GM23248 (cell line): ENCODE data around the gene EIF3B. TPM values are rescaled to one million over a fixed set of nuclear protein-coding genes. Genes with fewer than 3 reads are reported as not detected.
A peak's percentile ranks its signal among the peaks of the same experiment; 100 is the strongest.

Experiments
- DNase-seq: peaks from one replicate; pipeline ENCODE4 v3.0.0-alpha.2; 2015
- H2AFZ ChIP-seq: fragments of 200-600 bp; sonication (generic); 2 replicates; pipeline ENCODE4 v1.6.1; 2016; ENCODE audit warnings: antibody characterized with exemption
- H3F3A ChIP-seq: fragments of 200-600 bp; sonication (generic); 2 replicates; pipeline ENCODE4 v1.6.1; 2016; ENCODE audit warnings: mild to moderate bottlenecking, antibody characterized with exemption, mixed run types; ENCODE audit not compliant: insufficient read depth
- H3K27ac ChIP-seq: fragments of 200-600 bp; sonication (generic); 2 replicates; pipeline ENCODE4 v1.5.1; 2016; ENCODE audit warnings: mild to moderate bottlenecking
- H3K27me3 ChIP-seq: fragments of 200-600 bp; sonication (generic); replicated peaks from 2 replicates; pipeline ENCODE4 v1.6.1; 2016; ENCODE audit warnings: mild to moderate bottlenecking; ENCODE audit not compliant: insufficient read depth
- H3K36me3 ChIP-seq: fragments of 200-600 bp; sonication (generic); 2 replicates; pipeline ENCODE4 v1.6.1; 2016; ENCODE audit warnings: low read depth, mild to moderate bottlenecking
- H3K4me1 ChIP-seq: fragments of 200-600 bp; sonication (generic); 2 replicates; pipeline ENCODE4 v1.6.1; 2016; ENCODE audit warnings: mild to moderate bottlenecking; ENCODE audit not compliant: insufficient read depth
- H3K4me2 ChIP-seq: fragments of 200-600 bp; sonication (generic); one replicate; pipeline ENCODE4 v1.6.1; 2016; ENCODE audit warnings: mild to moderate bottlenecking; ENCODE audit not compliant: unreplicated experiment
- H3K4me3 ChIP-seq: fragments of 200-600 bp; sonication (generic); 2 replicates; pipeline ENCODE4 v1.5.1; 2016; ENCODE audit warnings: mild to moderate bottlenecking
- H3K79me2 ChIP-seq: fragments of 200-600 bp; sonication (generic); 2 replicates; pipeline ENCODE4 v1.6.1; 2016; ENCODE audit warnings: mild to moderate bottlenecking; ENCODE audit not compliant: insufficient read depth
- H3K9ac ChIP-seq: fragments of 200-600 bp; sonication (generic); 2 replicates; pipeline ENCODE4 v1.6.1; 2016; ENCODE audit warnings: mild to moderate bottlenecking
- H3K9me2 ChIP-seq: fragments of 200-600 bp; sonication (generic); 2 replicates; pipeline ENCODE4 v1.6.1; 2016; ENCODE audit warnings: mixed run types, mild to moderate bottlenecking, moderate library complexity; ENCODE audit not compliant: insufficient read depth
- H3K9me3 ChIP-seq: fragments of 200-600 bp; sonication (generic); one replicate; pipeline ENCODE4 v1.6.1; 2017; ENCODE audit warnings: low read depth
- H4K20me1 ChIP-seq: fragments of 200-600 bp; sonication (generic); 2 replicates; pipeline ENCODE4 v1.6.0; 2016; ENCODE audit not compliant: insufficient read depth
- EZH2 ChIP-seq: fragments of 200-600 bp; sonication (generic); IDR thresholded peaks from 2 replicates; pipeline ENCODE4 v1.6.1; 2018; ENCODE audit warnings: antibody characterized with exemption, mild to moderate bottlenecking; ENCODE audit not compliant: insufficient read depth, poor library complexity, severe bottlenecking
- EZH2phosphoT487 ChIP-seq: fragments of 200-600 bp; sonication (generic); IDR thresholded peaks from 2 replicates; pipeline ENCODE4 v1.6.1; 2018; ENCODE audit warnings: antibody characterized with exemption, moderate library complexity, mild to moderate bottlenecking, low read depth; ENCODE audit not compliant: insufficient read depth
- WGBS, 2 experiments: methylation state at CpG; one replicate each; pipeline ENCODE4 v1.1.6; 2015 to 2017; ENCODE audit warnings: low lambda C conversion rate in 2 of 2, low coverage in 1 of 2; ENCODE audit errors: missing lambda C conversion rate in 2 of 2; 5-methylcytosine and 5-hydroxymethylcytosine counted together
- in situ Hi-C: fragments of 300-500 bp; cut with MboI; formaldehyde crosslinking; loops from 2 replicates; pipeline ENCODE4 v1.15.0; 2020
- polyA plus RNA-seq: library from polyadenylated mRNA; unstranded; fragments of >200 nt; fragmentation: Nextera tagmentation; extraction: Ambion mirVana; gene quantifications from 2 replicates; pipeline ENCODE4 v1.2.1, GENCODE V29; 2016
- total RNA-seq: library from RNA; depleted of rRNA; stranded (reverse); fragments of >200 nt; shearing (Covaris generic); gene quantifications from 2 replicates; pipeline ENCODE4 v1.2.3, GENCODE V29; 2014

EIF3B gene
- total and polyA plus RNA-seq, 2 experiments from 2014 or later, result 79.5 to 180 TPM

- Histone ChIP-seq H3K9me2 (no peaks in the 10 kb centered on the region), H4K20me1 (peaks cover 5% of the 10 kb centered on the region; the same call in 1 of the 2 replicates), H3K4me3 (peak overlapping the region; percentile 92), H3K9ac (peak overlapping the region; percentile 98), H3K9me3 (no peaks in the 10 kb centered on the region), H3K27ac (peak overlapping the region; percentile 97), H3K4me1 (peaks cover 18% of the 10 kb centered on the region), H3F3A (no peaks in the 10 kb centered on the region), H3K36me3 (0 out of 2 replicates have a peak, but pooled peaks cover 12% of the 10 kb centered on the region), H3K27me3 (no peaks in the 10 kb centered on the region), H2AFZ (peak overlapping the region; percentile 91), H3K79me2 (peaks cover 54% of the 10 kb centered on the region), H3K4me2 (peak overlapping the region; percentile 73)
- no peak for TF ChIP-seq EZH2
- TF ChIP-seq EZH2phosphoT487, result no peak
- 60 to 61% methylated on average over 22 of the region's 22 CpGs for WGBS, 2 experiments
- no peak for DNase-seq
- in situ Hi-C loops, result no loop called here
Measured at GRCh38 chr7:2353113-2353935, 1.3 kb upstream of the EIF3B start.

GRCh38 chr7:2353936-2354185 is 766 bp upstream of the EIF3B start:
- in situ Hi-C loops, result no loop called here
- Histone ChIP-seq H3F3A (no peaks in the 10 kb centered on the region), H3K9me3 (no peaks in the 10 kb centered on the region), H3K27me3 (no peaks in the 10 kb centered on the region), H3K4me3 (peak overlapping the region; percentile 92), H2AFZ (peak overlapping the region; percentile 91), H4K20me1 (peaks cover 5% of the 10 kb centered on the region; the same call in 1 of the 2 replicates), H3K9ac (peak overlapping the region; percentile 98), H3K9me2 (no peaks in the 10 kb centered on the region), H3K4me1 (peaks cover 18% of the 10 kb centered on the region), H3K36me3 (0 out of 2 replicates have a peak, but pooled peaks cover 16% of the 10 kb centered on the region), H3K79me2 (peaks cover 59% of the 10 kb centered on the region), H3K4me2 (peak overlapping the region; percentile 73), H3K27ac (peak overlapping the region; percentile 97)
- 1 to 5% methylated on average over 22 to 25 of the region's 26 CpGs for WGBS, 2 experiments
- DNase-seq, result peak; percentile 95
- no peak for TF ChIP-seq EZH2phosphoT487
- no peak for TF ChIP-seq EZH2

GRCh38 chr7:2354939-2355704 is 495 bp downstream of the EIF3B start:
- Histone ChIP-seq H3K9me2 (no peaks in the 10 kb centered on the region), H3K4me3 (peak overlapping the region; percentile 92), H3K4me1 (peaks cover 18% of the 10 kb centered on the region), H3K9ac (peak overlapping the region; percentile 98), H3K27me3 (no peaks in the 10 kb centered on the region), H4K20me1 (peaks cover 17% of the 10 kb centered on the region), H3K79me2 (peaks cover 72% of the 10 kb centered on the region), H3K4me2 (peak overlapping the region; percentile 96), H3K9me3 (no peaks in the 10 kb centered on the region), H3K27ac (peak overlapping the region; percentile 97), H2AFZ (no peak overlapping the region), H3F3A (0 out of 2 replicates have a peak, but pooled peaks cover under 1% of the 10 kb centered on the region), H3K36me3 (peaks cover 20% of the 10 kb centered on the region; the same call in 1 of the 2 replicates)
- 1 to 2% methylated on average over 67 to 73 of the region's 92 CpGs for WGBS, 2 experiments
- no peak for TF ChIP-seq EZH2phosphoT487
- no peak for TF ChIP-seq EZH2
- DNase-seq, result peak; percentile 52
- in situ Hi-C loops, result no loop called here

- Histone ChIP-seq H4K20me1 (peaks cover 20% of the 10 kb centered on the region), H3K27me3 (no peaks in the 10 kb centered on the region), H3K9ac (peak overlapping the region; percentile 98), H3F3A (0 out of 2 replicates have a peak, but pooled peaks cover 6% of the 10 kb centered on the region), H3K36me3 (peaks cover 20% of the 10 kb centered on the region; the same call in 1 of the 2 replicates), H3K4me3 (peak overlapping the region; percentile 92), H3K4me2 (peak overlapping the region; percentile 96), H3K4me1 (peaks cover 18% of the 10 kb centered on the region), H3K79me2 (peaks cover 77% of the 10 kb centered on the region), H3K9me2 (no peaks in the 10 kb centered on the region), H3K9me3 (no peaks in the 10 kb centered on the region), H3K27ac (peak overlapping the region; percentile 97), H2AFZ (no peak overlapping the region)
- TF ChIP-seq EZH2phosphoT487, result no peak
- TF ChIP-seq EZH2, result no peak
- peak; percentile 49 for DNase-seq
- in situ Hi-C loops, result no loop called here
- WGBS, 2 experiments, result 0 to 2% methylated on average over 8 to 9 of the region's 9 CpGs
Measured at GRCh38 chr7:2355705-2356008, 1.0 kb downstream of the EIF3B start.
